NCI-H1417 treated with DMSO at 0.1 percent for 48 hours (cell line): ENCODE data around the gene C4orf51.
A peak's percentile ranks its signal among the peaks of the same experiment; 100 is the strongest.

Experiments
- DNase-seq: peaks from one replicate; lab custom pipeline; 2025; lab: John Stamatoyannopoulos, UW

Gene C4orf51

GRCh38 chr4:145709843-145710242 lies 29.9 kb downstream of the C4orf51 start:
- DNase-seq: no peak

GRCh38 chr4:145716200-145716599 lies 36.3 kb downstream of the C4orf51 start:
- no peak for DNase-seq

- DNase-seq: no peak
Observed at GRCh38 chr4:145716661-145717200, 36.8 kb downstream of the C4orf51 start.

GRCh38 chr4:145719752-145720624 lies 40.0 kb downstream of the C4orf51 start:
- no peak for DNase-seq

- no peak for DNase-seq
Observed at GRCh38 chr4:145720656-145721055, 40.7 kb downstream of the C4orf51 start.

GRCh38 chr4:145722561-145722960 lies 42.6 kb downstream of the C4orf51 start:
- DNase-seq: no peak

GRCh38 chr4:145723336-145723735 lies 43.4 kb downstream of the C4orf51 start:
- no peak for DNase-seq

- no peak for DNase-seq
Observed at GRCh38 chr4:145730026-145730425, 50.1 kb downstream of the C4orf51 start.

- no peak for DNase-seq
Observed at GRCh38 chr4:145731028-145731427, 51.1 kb downstream of the C4orf51 start.

GRCh38 chr4:145732001-145732815 lies 52.3 kb downstream of the C4orf51 start:
- no peak for DNase-seq

- DNase-seq: peak; percentile 29
Observed at GRCh38 chr4:145732895-145733880, 53.2 kb downstream of the C4orf51 start.

- DNase-seq: no peak
Observed at GRCh38 chr4:145734031-145734430, 54.1 kb downstream of the C4orf51 start.

GRCh38 chr4:145734576-145735346 lies 54.8 kb downstream of the C4orf51 start:
- DNase-seq: no peak

- DNase-seq: no peak
Observed at GRCh38 chr4:145735347-145735675, 55.4 kb downstream of the C4orf51 start.

- no peak for DNase-seq
Observed at GRCh38 chr4:145735827-145736226, 55.9 kb downstream of the C4orf51 start.

- DNase-seq: no peak
Observed at GRCh38 chr4:145736241-145736831, 56.4 kb downstream of the C4orf51 start.

- no peak for DNase-seq
Observed at GRCh38 chr4:145739845-145740244, 59.9 kb downstream of the C4orf51 start.

GRCh38 chr4:145740806-145741205 lies 60.9 kb downstream of the C4orf51 start:
- no peak for DNase-seq

GRCh38 chr4:145743641-145744040 lies 63.7 kb downstream of the C4orf51 start:
- DNase-seq: no peak

- DNase-seq: no peak
Observed at GRCh38 chr4:145755802-145756201, 75.9 kb downstream of the C4orf51 start.
